SK-MEL-5 (cell line): ENCODE results near the gene MYF5. TPM values are rescaled to one million over a fixed set of nuclear protein-coding genes. Genes with fewer than 3 reads are reported as not detected.

Experiments
- DNase-seq: peaks from one replicate; pipeline ENCODE4 v3.0.0-alpha.2; 2016; ENCODE audit warnings: low read depth, low spot score
- in situ Hi-C: cut with HindIII; loops from 2 replicates; pipeline ENCODE4 v1.10.0; 2016; ENCODE audit warnings: low sequenced_read_pairs, high pct_unique_total_duplicates, low pct_unique_long_range_greater_than_20kb
- total RNA-seq: library from RNA; depleted of rRNA; stranded (reverse); fragments of >200 nt; shearing (Covaris generic); gene quantifications from 2 replicates; pipeline ENCODE4 v1.2.3, GENCODE V29; 2014; rRNA removed

The MYF5 gene
- total RNA-seq, 1 experiment from 2014 or later, result not detected

DNA sequence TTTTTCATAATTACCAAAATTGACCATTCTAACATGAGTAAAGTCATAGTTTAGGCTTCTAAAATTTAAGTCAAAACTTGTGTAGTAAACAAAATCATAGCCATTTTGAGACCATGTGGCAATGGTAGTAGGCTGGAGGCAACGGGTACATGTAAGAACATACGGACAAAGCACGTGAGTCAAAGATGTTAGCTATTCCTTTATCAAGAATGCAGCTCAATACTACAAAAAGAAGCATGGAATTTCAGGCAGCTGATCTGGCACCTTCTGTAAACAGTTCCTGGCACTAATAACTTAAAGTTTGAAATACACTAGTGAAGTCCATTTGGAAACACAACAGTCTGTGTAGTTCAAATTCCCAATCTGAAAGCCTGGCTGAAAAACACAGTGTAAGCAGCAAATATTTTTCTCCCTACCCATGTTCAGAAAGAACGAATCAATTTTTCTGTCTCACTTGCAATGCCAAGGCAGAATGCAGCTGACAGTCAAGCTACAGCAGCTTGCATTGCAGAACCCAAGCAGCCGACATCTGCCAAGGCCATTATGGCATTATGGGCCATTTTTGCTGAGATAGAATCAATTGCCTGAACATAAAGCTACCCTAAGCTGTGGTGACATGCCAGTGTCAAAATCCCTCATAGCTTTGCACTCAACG lies 29.3 kb downstream of the MYF5 start:
- in situ Hi-C loops, result no loop called here

DNA sequence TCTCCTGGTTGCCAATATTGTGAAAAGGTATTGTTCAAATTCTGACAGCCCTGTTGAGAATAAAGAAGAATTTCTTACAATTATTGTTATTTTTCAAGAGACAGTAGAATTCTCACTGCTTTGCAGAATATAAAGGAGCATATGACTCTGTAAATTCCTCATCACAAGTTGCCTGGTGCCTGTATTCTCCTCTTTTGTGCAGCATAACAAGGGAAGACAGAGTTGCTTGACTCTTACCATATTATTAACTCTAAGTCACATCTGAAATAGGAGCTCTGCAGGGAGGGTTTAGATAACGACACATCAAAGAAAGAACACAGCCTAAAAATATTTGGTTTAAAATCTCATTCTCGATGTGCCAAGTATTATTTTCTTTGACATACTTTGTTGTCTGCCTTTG lies 31.1 kb downstream of the MYF5 start:
- in situ Hi-C loops, result no loop called here
- DNase-seq, result no peak

More for the DNA sequence above, 29.3 kb downstream of the MYF5 start:
- no peak for DNase-seq

DNA sequence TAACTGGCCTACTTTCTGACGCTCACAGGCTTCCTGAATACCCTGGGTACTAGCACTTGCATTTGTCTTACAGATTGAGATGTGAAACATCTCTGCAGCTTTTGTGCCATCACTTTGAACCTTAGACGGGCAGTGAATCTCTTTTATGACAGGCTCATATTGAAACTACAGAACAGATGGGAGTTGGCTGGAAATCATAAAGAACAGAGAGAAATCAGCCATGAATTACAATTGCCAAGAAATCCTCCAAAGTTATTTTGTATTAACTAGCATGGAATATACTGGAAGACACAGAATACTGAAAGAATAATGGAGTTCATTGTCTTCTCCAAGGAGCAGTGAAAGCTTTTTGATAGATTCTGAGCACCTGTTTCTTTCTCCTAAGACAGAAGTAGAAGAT lies 32.7 kb downstream of the MYF5 start:
- DNase-seq, result no peak
- in situ Hi-C loops, result no loop called here

DNA sequence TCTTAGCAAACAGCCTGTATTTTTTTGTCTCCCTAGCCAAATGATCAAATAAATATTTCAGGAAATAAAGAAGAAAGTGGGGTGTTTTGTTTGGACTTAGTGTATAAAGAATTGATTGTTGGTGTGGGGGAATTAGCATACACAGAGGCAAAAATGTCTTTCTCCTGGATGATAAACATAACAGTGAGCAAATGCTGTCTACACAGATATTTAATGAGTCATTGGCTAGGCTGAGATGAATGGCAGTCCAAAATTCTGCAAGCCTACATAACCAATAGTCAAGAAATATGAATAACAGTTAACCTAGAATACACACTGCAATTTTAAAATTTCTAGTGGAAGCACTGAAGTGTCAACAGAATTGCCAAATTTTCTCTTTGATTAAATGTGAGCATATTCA lies 35.8 kb downstream of the MYF5 start:
- in situ Hi-C loops, result no loop called here

DNA sequence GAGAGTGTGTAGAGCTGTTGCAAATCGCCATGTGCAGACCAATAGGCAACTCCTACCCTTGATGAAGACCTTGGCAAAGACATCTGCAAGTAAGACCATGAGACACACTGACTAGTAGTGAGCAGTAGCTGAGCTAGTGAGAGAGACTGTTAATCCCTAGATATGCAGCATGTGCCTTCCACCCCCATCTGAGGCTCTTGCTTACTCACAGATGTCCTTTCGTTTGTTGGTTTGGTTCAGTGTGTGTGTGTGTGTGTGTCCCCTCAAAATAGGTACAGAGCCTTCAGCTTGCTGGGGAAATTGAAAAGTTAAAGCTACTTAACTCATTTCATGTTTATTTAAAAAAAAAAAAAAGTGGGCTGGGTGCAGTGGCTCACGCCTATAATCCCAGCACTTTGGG lies 37.6 kb downstream of the MYF5 start:
- DNase-seq, result no peak
- in situ Hi-C loops, result no loop called here

More for the DNA sequence above, 35.8 kb downstream of the MYF5 start:
- no peak for DNase-seq

DNA sequence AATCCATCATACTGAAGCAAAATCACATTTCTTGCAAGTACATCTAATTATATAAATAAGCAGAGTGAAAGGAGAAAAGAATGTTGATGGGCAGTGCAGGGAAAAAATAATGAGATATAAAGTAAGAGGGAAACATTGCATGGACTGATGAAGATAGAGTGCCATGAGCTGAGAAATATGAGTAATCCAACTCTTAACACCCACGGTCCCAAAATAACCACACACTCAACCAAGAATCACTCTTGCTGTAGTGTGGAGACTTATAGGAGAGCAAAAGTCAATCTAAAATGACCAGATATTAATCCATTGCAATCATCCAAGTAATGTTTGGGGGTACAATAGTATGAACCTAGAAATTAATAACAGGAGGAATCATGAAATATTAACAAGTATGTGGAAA lies 40.2 kb downstream of the MYF5 start:
- in situ Hi-C loops, result no loop called here
- no peak for DNase-seq

DNA sequence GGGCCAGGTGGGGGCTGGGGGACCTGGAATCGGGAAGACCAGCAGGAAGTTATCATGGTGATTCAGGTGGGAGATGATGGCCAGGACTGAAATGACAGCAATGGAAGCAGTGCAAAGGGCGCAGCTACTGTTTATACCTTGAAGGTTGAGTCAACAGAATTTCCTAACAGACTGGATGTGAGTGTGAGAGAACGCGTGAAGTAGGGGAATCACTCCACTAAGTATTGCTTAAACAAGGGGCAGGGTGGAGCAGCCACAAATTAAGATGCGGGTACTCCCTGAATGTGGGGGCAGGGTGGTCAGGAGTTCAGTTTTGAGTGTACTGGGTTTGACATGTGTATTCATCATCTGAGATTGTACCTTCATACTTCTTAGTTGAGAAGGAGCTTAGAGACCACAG lies 45.1 kb downstream of the MYF5 start:
- no peak for DNase-seq
- in situ Hi-C loops, result no loop called here

DNA sequence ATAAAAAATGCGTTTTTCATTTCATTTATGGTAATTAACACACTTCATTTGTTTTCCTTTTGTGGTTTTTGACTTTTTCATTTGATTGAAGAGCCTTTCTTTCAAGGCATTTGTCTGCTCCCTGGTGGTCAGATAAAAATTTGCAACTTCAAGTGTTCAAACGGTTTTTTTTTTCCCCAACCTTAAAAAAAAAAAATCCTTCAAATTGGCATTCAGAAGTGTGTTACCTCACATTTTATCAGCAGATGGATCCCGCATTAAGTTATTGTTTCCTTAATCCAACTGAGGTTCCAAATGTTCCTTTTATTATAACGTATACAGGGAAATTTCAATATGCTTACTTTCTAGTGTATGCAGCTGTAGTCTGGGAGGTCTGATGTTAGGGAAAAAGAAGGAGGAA lies 47.2 kb downstream of the MYF5 start:
- in situ Hi-C loops, result no loop called here
- DNase-seq, result peak; percentile 65

DNA sequence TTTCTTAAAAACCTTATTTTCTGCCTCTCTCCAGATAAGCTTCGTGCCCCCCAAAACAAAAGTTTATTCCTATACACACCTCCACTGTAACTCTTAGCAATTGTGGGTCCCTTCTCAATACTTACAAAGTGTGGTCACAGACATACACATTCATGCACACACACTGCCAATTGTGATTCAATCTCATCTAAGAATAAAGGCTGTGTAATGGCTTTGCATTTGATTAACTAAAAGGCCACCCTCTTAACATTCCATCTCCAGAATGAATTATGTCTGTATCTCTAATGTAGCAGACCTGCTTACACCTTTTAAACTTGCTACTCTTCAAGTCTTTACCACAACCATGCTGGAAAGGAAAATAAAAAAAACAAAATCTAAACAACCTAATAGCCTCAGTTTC lies 49.5 kb downstream of the MYF5 start:
- no peak for DNase-seq
- in situ Hi-C loops, result no loop called here

DNA sequence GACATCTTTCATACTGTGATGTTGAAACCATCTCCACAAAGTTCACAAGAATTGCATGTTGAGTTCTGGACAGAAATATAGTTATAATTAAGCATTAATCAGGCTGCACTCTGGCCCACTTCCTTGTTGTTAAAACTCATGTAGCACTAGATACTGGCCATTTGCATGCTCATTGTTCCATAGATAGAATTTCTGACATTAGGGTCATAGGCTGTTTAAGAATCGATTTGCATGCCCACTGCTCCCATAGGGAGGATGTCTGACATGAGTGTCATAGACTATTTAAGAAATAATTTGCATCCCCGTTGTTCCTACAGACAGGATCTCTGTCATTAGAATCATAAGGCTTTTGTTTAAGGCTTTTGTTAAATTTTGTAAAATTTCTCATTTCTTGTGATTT lies 50.2 kb downstream of the MYF5 start:
- in situ Hi-C loops, result no loop called here
- DNase-seq, result no peak

Other genes starting within 250 kb of the MYF5 start
- gene MYF6, start 9.3 kb upstream of the MYF5 start, total RNA-seq, result not detected in 2 replicates
- gene LIN7A, start 221.0 kb downstream of the MYF5 start, total RNA-seq, result 0.26 TPM in 1 of 2 replicates, not detected in the other